RWPE2 (cell line): ENCODE measurements around the gene AUH.

ENCODE experiments used
- ATAC-seq: fragments of 200-7000 bp; cut with Tn5 transposase; 3 replicates; pipeline ENCODE4 v1.9.1; 2021; ENCODE audit warnings: low read depth
- DNase-seq: peaks from one replicate; pipeline ENCODE4 v3.0.0-alpha.2; 2020; ENCODE audit warnings: low spot score
- H3K27ac ChIP-seq: fragments of 450-650 bp; 2 replicates; pipeline ENCODE4 v1.5.1; 2017; ENCODE audit warnings: mild to moderate bottlenecking; ENCODE audit not compliant: poor library complexity, severe bottlenecking
- H3K27me3 ChIP-seq: fragments of 250-450 bp; sonication (Bioruptor Pico); 2 replicates; pipeline ENCODE4 v1.5.1; 2021; ENCODE audit warnings: mild to moderate bottlenecking, moderate library complexity; ENCODE audit not compliant: insufficient read depth, poor library complexity, severe bottlenecking
- H3K36me3 ChIP-seq: fragments of 250-450 bp; sonication (Bioruptor Pico); 2 replicates; pipeline ENCODE4 v1.5.1; 2020; ENCODE audit warnings: low read depth, mild to moderate bottlenecking, moderate library complexity
- H3K4me1 ChIP-seq: fragments of 250-450 bp; sonication (Bioruptor Pico); 2 replicates; pipeline ENCODE4 v1.5.1; 2021; ENCODE audit warnings: mild to moderate bottlenecking, moderate library complexity; ENCODE audit not compliant: insufficient read depth, poor library complexity, severe bottlenecking
- H3K4me3 ChIP-seq: fragments of 250-450 bp; sonication (Bioruptor Pico); 2 replicates; pipeline ENCODE4 v1.5.1; 2021; ENCODE audit warnings: mild to moderate bottlenecking, moderate library complexity; ENCODE audit not compliant: severe bottlenecking
- H3K9me3 ChIP-seq: fragments of 250-450 bp; sonication (Bioruptor Pico); 2 replicates; pipeline ENCODE4 v1.5.1; 2021; ENCODE audit warnings: mild to moderate bottlenecking, moderate library complexity; ENCODE audit not compliant: severe bottlenecking
- TF ChIP-seq, protein P1 (sequence below): fragments of 450-650 bp; IDR thresholded peaks from one replicate; pipeline ENCODE4 v1.5.1; 2017; ENCODE audit warnings: mild to moderate bottlenecking, moderate library complexity; ENCODE audit not compliant: poor library complexity, severe bottlenecking

The AUH gene

GRCh38 chr9:91207397-91207728, 154.4 kb downstream of the AUH start:
- Histone ChIP-seq H3K4me3 (no peak overlapping the region), H3K27me3 (no peaks in the 10 kb centered on the region), H3K4me1 (no peaks in the 10 kb centered on the region), H3K36me3 (no peaks in the 10 kb centered on the region), H3K9me3 (no peaks in the 10 kb centered on the region), H3K27ac (no peak overlapping the region)
- DNase-seq = no peak
- TF ChIP-seq, protein P1, sequence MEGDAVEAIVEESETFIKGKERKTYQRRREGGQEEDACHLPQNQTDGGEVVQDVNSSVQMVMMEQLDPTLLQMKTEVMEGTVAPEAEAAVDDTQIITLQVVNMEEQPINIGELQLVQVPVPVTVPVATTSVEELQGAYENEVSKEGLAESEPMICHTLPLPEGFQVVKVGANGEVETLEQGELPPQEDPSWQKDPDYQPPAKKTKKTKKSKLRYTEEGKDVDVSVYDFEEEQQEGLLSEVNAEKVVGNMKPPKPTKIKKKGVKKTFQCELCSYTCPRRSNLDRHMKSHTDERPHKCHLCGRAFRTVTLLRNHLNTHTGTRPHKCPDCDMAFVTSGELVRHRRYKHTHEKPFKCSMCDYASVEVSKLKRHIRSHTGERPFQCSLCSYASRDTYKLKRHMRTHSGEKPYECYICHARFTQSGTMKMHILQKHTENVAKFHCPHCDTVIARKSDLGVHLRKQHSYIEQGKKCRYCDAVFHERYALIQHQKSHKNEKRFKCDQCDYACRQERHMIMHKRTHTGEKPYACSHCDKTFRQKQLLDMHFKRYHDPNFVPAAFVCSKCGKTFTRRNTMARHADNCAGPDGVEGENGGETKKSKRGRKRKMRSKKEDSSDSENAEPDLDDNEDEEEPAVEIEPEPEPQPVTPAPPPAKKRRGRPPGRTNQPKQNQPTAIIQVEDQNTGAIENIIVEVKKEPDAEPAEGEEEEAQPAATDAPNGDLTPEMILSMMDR = no peak
- no peak for ATAC-seq

GRCh38 chr9:91206806-91207205, 154.9 kb downstream of the AUH start:
- Histone ChIP-seq H3K27me3 (no peaks in the 10 kb centered on the region), H3K4me3 (no peak overlapping the region), H3K9me3 (no peaks in the 10 kb centered on the region), H3K4me1 (no peaks in the 10 kb centered on the region), H3K27ac (no peak overlapping the region), H3K36me3 (no peaks in the 10 kb centered on the region)
- ATAC-seq = no peak
- TF ChIP-seq, protein P1 = no peak
- no peak for DNase-seq

DNA sequence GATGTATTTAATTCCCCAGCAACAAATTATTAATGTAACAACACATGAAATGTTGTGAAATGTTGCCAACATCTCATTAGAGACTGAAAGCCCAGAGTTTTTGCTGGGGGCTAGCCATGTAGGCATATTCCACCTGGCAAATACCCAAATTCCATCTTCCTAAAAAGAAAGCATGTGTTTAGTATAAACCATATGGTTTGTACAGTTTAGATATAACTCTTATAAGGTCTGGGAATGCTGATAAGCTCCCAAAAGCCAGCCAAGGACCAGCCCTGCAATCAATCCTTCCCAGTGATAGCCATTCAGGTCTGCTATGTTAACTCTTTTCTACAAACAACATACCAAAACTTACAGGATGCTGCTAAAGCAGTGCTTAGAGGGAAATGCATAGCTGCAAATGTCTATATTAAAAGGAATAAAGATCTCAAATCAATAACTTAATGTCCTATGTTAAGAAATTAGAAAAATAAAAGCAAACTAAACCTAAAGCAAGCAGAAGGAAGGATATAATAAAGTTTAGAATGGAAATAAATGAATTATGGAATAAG, 158.9 kb downstream of the AUH start:
- H3K27me3 ChIP-seq = no peaks in the 10 kb centered on the region
- DNase-seq (no peak), ATAC-seq (no peak)
- no peak overlapping the region for H3K4me3 ChIP-seq
- no peak overlapping the region for H3K27ac ChIP-seq
- TF ChIP-seq, protein P1 = no peak
- peaks cover 4% of the 10 kb centered on the region for H3K9me3 ChIP-seq
- no peaks in the 10 kb centered on the region for H3K36me3 ChIP-seq
- H3K4me1 ChIP-seq = peaks cover 8% of the 10 kb centered on the region

- ATAC-seq = no peak
- Histone ChIP-seq H3K4me3 (no peak overlapping the region), H3K36me3 (no peaks in the 10 kb centered on the region), H3K9me3 (peaks cover 4% of the 10 kb centered on the region), H3K27me3 (no peaks in the 10 kb centered on the region), H3K4me1 (peaks cover 23% of the 10 kb centered on the region), H3K27ac (no peak overlapping the region)
- DNase-seq = no peak
- TF ChIP-seq, protein P1 = no peak
These were observed 160.9 kb downstream of the AUH start for GRCh38 chr9:91200692-91201336.
